Measurements from ENCODE around the gene COMMD2. TPM values are rescaled to one million over a fixed set of nuclear protein-coding genes. Genes with fewer than 3 reads are reported as not detected.

Gene COMMD2
- total and polyA plus RNA-seq, 2 donors (not counting 1 experiment from before 2014, with no cell fraction given) = 15.0 to 45.1 TPM

- no peaks in the 10 kb centered on the region for H3K36me3 ChIP-seq (replicated peaks in 1 of 2; ENCODE audit: control extremely low read depth in 1 of 2, control insufficient read depth in 1 of 2, extremely low read depth in 1 of 2, insufficient read depth in 2 of 2, low read length in 1 of 2)
- no CpG with 5 or more reads among the region's 3 CpGs for WGBS (ENCODE audit: insufficient coverage)
- H3K27me3 Mint-ChIP-seq = peaks cover 23% of the 10 kb centered on the region
- no peaks in the 10 kb centered on the region for H3K9me3 ChIP-seq (ENCODE audit: control extremely low read depth in 1 of 3, control insufficient read depth in 2 of 3, insufficient read depth in 1 of 3, low read length in 2 of 3)
- H4K20me1 ChIP-seq (ENCODE audit: control insufficient read depth, insufficient read depth, low read length, poor library complexity, severe bottlenecking) = no peaks in the 10 kb centered on the region
- TF ChIP-seq CTCF (IDR thresholded peaks at IDR 0.05) (no peak), EZH2 (IDR thresholded peaks at IDR 0.05; ENCODE audit: borderline replicate concordance, insufficient read depth, low read depth, low read length, poor library complexity, severe bottlenecking) (no peak)
- no peak for DNase-seq
- H3K4me1 ChIP-seq (ENCODE audit: control insufficient read depth in 2 of 2, insufficient read depth in 2 of 2, low read length in 2 of 2) = no peaks in the 10 kb centered on the region
- H3K9ac ChIP-seq (ENCODE audit: low read length) = no peak overlapping the region
- no peaks in the 10 kb centered on the region for H3K79me2 ChIP-seq (ENCODE audit: control insufficient read depth, insufficient read depth, low read length)
- ChIA-PET POLR2A (no interaction called here), CTCF (interaction anchor here (2.6 kb wide), 1 partner anchor 18 kb away, joined by 13 read pairs; no protein-coding TSS in a partner anchor)
- peaks cover 0 to 14% (median 6%) of the 10 kb centered on the region in 4 experiments for H3K27me3 ChIP-seq (replicated peaks in 1 of 4; ENCODE audit: control extremely low read depth in 1 of 4, control insufficient read depth in 3 of 4, insufficient read depth in 4 of 4, low read length in 3 of 4)
- no peak overlapping the region for H3K4me3 Mint-ChIP-seq
- H3K27ac ChIP-seq (ENCODE audit: low read length in 2 of 2) = no peak overlapping the region
- no peak overlapping the region for H3K4me2 ChIP-seq (replicated peaks; ENCODE audit: low read depth, low read length, poor library complexity, severe bottlenecking)
- H3K27ac Mint-ChIP-seq = no peak overlapping the region
- H3K4me1 Mint-ChIP-seq = no peaks in the 10 kb centered on the region
- H3K9me3 Mint-ChIP-seq (ENCODE audit: insufficient read depth) = no peaks in the 10 kb centered on the region
- no peak overlapping the region for H3K4me3 ChIP-seq (ENCODE audit: control extremely low read depth in 1 of 5, extremely low read depth in 1 of 5, insufficient read depth in 1 of 5, low read depth in 2 of 5, low read length in 4 of 5)
- no peak for ATAC-seq (ENCODE audit: low read depth)
- no peak overlapping the region for H2AFZ ChIP-seq (ENCODE audit: insufficient read depth, low read depth, low read length, poor library complexity, severe bottlenecking)
- intact Hi-C loops (cut with micrococcal nuclease) = no loop called here
Measured at GRCh38 chr3:149790698-149791097, 38.4 kb upstream of the COMMD2 start.

- Histone ChIP-seq H3K4me2 (replicated peaks; ENCODE audit: low read depth, low read length, poor library complexity, severe bottlenecking) (no peak overlapping the region), H3K9me3 (ENCODE audit: control extremely low read depth in 1 of 3, control insufficient read depth in 2 of 3, insufficient read depth in 1 of 3, low read length in 2 of 3) (no peaks in the 10 kb centered on the region), H3K36me3 (replicated peaks in 1 of 2; ENCODE audit: control extremely low read depth in 1 of 2, control insufficient read depth in 1 of 2, extremely low read depth in 1 of 2, insufficient read depth in 2 of 2, low read length in 1 of 2) (no peaks in the 10 kb centered on the region), H3K4me3 (ENCODE audit: control extremely low read depth in 1 of 5, extremely low read depth in 1 of 5, insufficient read depth in 1 of 5, low read depth in 2 of 5, low read length in 4 of 5) (no peak overlapping the region), H3K79me2 (ENCODE audit: control insufficient read depth, insufficient read depth, low read length) (no peaks in the 10 kb centered on the region), H3K27me3 (replicated peaks in 1 of 4; ENCODE audit: control extremely low read depth in 1 of 4, control insufficient read depth in 3 of 4, insufficient read depth in 4 of 4, low read length in 3 of 4) (peaks cover 0 to 14% (median 6%) of the 10 kb centered on the region in 4 experiments), H3K27ac (ENCODE audit: low read length in 2 of 2) (no peak overlapping the region), H4K20me1 (ENCODE audit: control insufficient read depth, insufficient read depth, low read length, poor library complexity, severe bottlenecking) (no peaks in the 10 kb centered on the region), H3K9ac (ENCODE audit: low read length) (no peak overlapping the region), H2AFZ (ENCODE audit: insufficient read depth, low read depth, low read length, poor library complexity, severe bottlenecking) (no peak overlapping the region), H3K4me1 (ENCODE audit: control insufficient read depth in 2 of 2, insufficient read depth in 2 of 2, low read length in 2 of 2) (no peaks in the 10 kb centered on the region)
- H3K9me3 Mint-ChIP-seq (ENCODE audit: insufficient read depth) = no peaks in the 10 kb centered on the region
- intact Hi-C loops (cut with micrococcal nuclease) = no loop called here
- DNase-seq = no peak
- TF ChIP-seq EZH2 (IDR thresholded peaks at IDR 0.05; ENCODE audit: borderline replicate concordance, insufficient read depth, low read depth, low read length, poor library complexity, severe bottlenecking) (no peak), CTCF (IDR thresholded peaks at IDR 0.05) (no peak)
- ATAC-seq (ENCODE audit: low read depth) = no peak
- no peaks in the 10 kb centered on the region for H3K4me1 Mint-ChIP-seq
- CTCF ChIA-PET = no interaction called here
- no peak overlapping the region for H3K27ac Mint-ChIP-seq
- POLR2A ChIA-PET = no interaction called here
- no peak overlapping the region for H3K4me3 Mint-ChIP-seq
- WGBS (ENCODE audit: insufficient coverage) = no CpG with 5 or more reads among the region's 2 CpGs
- peaks cover 23% of the 10 kb centered on the region for H3K27me3 Mint-ChIP-seq
Measured at GRCh38 chr3:149790268-149790667, 38.0 kb upstream of the COMMD2 start.
